CD4-positive, alpha-beta T cell (primary cell): ENCODE data around the gene SERGEF. TPM values are rescaled to one million over a fixed set of nuclear protein-coding genes. Genes with fewer than 3 reads are reported as not detected.

Source experiments
- ATAC-seq: fragments of 200-7000 bp; cut with Tn5 transposase; one replicate; pipeline ENCODE4 v1.10.0; 2022; ENCODE audit warnings: mild to moderate bottlenecking; ENCODE audit not compliant: poor library complexity
- CTCF ChIA-PET: fragments of 350-600 bp; sonication (Branson Sonifier 250); formaldehyde crosslinking; loops from one replicate; lab custom pipeline; 2021; ENCODE audit warnings: antibody characterized with exemption, inconsistent platforms; lab: Charles Lee
- POLR2A ChIA-PET: fragments of 350-600 bp; sonication (Branson Sonifier 250); formaldehyde crosslinking; loops from one replicate; lab custom pipeline; 2021; ENCODE audit warnings: antibody characterized with exemption, inconsistent platforms; lab: Charles Lee
- DNase-seq, 14 experiments: peaks; one replicate each; pipeline ENCODE4 v3.0.0-alpha.2; 2013 to 2020; ENCODE audit warnings: mixed read lengths in 2 of 14
- H3K27ac ChIP-seq, 2 donors: one replicate each; pipeline versions ENCODE4 v1.5.1 to v1.7.0; 2013; ENCODE audit warnings: low read length in 2 of 2, low read depth in 1 of 2, mild to moderate bottlenecking in 1 of 2
- H3K27me3 ChIP-seq, 2 experiments: 1 replicate in 1 of 2; 2 replicates in 1 of 2; pipeline versions ENCODE4 v1.6.1 to v1.7.0; 2013; ENCODE audit warnings: low read length in 2 of 2, control low read depth in 1 of 2, mild to moderate bottlenecking in 1 of 2, moderate library complexity in 1 of 2; ENCODE audit not compliant: insufficient read depth in 2 of 2, control insufficient read depth in 1 of 2
- H3K36me3 ChIP-seq: one replicate; pipeline ENCODE4 v1.6.1; 2013; ENCODE audit warnings: low read length, control low read depth; ENCODE audit not compliant: insufficient read depth
- H3K4me1 ChIP-seq: one replicate; pipeline ENCODE4 v1.6.1; 2013; ENCODE audit warnings: low read length, control low read depth; ENCODE audit not compliant: insufficient read depth
- H3K4me3 ChIP-seq: one replicate; pipeline ENCODE4 v1.5.1; 2013; ENCODE audit warnings: mild to moderate bottlenecking, low read length, moderate library complexity
- H3K9me3 ChIP-seq, 2 experiments: 1 replicate in 1 of 2; 2 replicates in 1 of 2; pipeline versions ENCODE4 v1.6.1 to v1.7.0; 2013; ENCODE audit warnings: low read length in 2 of 2, mild to moderate bottlenecking in 2 of 2, control low read depth in 1 of 2, moderate library complexity in 1 of 2; ENCODE audit not compliant: control insufficient read depth in 1 of 2, insufficient read depth in 1 of 2
- H3K27ac Mint-ChIP-seq: one replicate; pipeline ENCODE4 v1.8.0; 2020; ENCODE audit warnings: mixed read lengths
- H3K27me3 Mint-ChIP-seq: one replicate; pipeline ENCODE4 v1.8.0; 2021; ENCODE audit warnings: mixed read lengths
- H3K36me3 Mint-ChIP-seq: one replicate; pipeline ENCODE4 v1.8.0; 2021; ENCODE audit warnings: low read depth, mixed read lengths
- H3K4me1 Mint-ChIP-seq: one replicate; pipeline ENCODE4 v1.8.0; 2021; ENCODE audit warnings: low read depth, mixed read lengths
- H3K4me3 Mint-ChIP-seq: one replicate; pipeline ENCODE4 v1.8.0; 2020; ENCODE audit warnings: mild to moderate bottlenecking, mixed read lengths
- H3K9me3 Mint-ChIP-seq: one replicate; pipeline ENCODE4 v1.8.0; 2020; ENCODE audit warnings: mixed read lengths
- intact Hi-C, 2 experiments: fragments of 100-400 bp; cut with DNase I in 1 of 2; cut with micrococcal nuclease in 1 of 2; formaldehyde crosslinking; loops; one replicate each; pipeline versions ENCODE4 v1.15.1 to v1.9.0; 2023 to 2025; cut with DNase I, micrococcal nuclease
- total RNA-seq, 174 experiments: library from RNA in 2 of 174; stranded (reverse) in 2 of 174; gene quantifications; one replicate each; pipeline ENCODE4 v1.2.3 and lab custom pipeline; 2021 to 2026
- TF ChIP-seq, protein P1 (sequence below): fragments of 200-600 bp; IDR thresholded peaks from one replicate; pipeline ENCODE4 v1.8.0; 2022; ENCODE audit warnings: antibody characterized with exemption, mild to moderate bottlenecking

SERGEF gene
- total RNA-seq, 2 experiments from 2014 or later, result 35.2 to 37.1 TPM

- POLR2A ChIA-PET, result no interaction called here
- intact Hi-C loops, result no loop called here
- no peak for ATAC-seq
These were observed 41.8 kb upstream of the SERGEF start for GRCh38 chr11:18054511-18055103.

GRCh38 chr11:18050848-18051247 lies 38.0 kb upstream of the SERGEF start:
- H3K4me3 ChIP-seq, result no peak overlapping the region
- H3K27ac ChIP-seq, result no peak overlapping the region
- peaks cover 7 to 15% of the 10 kb centered on the region in 2 experiments for H3K27me3 ChIP-seq
- H3K4me3 Mint-ChIP-seq, result no peak overlapping the region
- H3K4me1 ChIP-seq, result no peaks in the 10 kb centered on the region
- no peaks in the 10 kb centered on the region for H3K9me3 ChIP-seq
- intact Hi-C loops, result no loop called here
- no peak for ATAC-seq
- no peaks in the 10 kb centered on the region for H3K36me3 Mint-ChIP-seq
- H3K9me3 Mint-ChIP-seq, result no peaks in the 10 kb centered on the region
- CTCF ChIA-PET, result no interaction called here
- POLR2A ChIA-PET, result no interaction called here
- TF ChIP-seq, protein P1, sequence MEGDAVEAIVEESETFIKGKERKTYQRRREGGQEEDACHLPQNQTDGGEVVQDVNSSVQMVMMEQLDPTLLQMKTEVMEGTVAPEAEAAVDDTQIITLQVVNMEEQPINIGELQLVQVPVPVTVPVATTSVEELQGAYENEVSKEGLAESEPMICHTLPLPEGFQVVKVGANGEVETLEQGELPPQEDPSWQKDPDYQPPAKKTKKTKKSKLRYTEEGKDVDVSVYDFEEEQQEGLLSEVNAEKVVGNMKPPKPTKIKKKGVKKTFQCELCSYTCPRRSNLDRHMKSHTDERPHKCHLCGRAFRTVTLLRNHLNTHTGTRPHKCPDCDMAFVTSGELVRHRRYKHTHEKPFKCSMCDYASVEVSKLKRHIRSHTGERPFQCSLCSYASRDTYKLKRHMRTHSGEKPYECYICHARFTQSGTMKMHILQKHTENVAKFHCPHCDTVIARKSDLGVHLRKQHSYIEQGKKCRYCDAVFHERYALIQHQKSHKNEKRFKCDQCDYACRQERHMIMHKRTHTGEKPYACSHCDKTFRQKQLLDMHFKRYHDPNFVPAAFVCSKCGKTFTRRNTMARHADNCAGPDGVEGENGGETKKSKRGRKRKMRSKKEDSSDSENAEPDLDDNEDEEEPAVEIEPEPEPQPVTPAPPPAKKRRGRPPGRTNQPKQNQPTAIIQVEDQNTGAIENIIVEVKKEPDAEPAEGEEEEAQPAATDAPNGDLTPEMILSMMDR, result no peak
- no peaks in the 10 kb centered on the region for H3K4me1 Mint-ChIP-seq
- DNase-seq, result no peak
- H3K27ac Mint-ChIP-seq, result no peak overlapping the region
- H3K36me3 ChIP-seq, result no peaks in the 10 kb centered on the region
- peaks cover 26% of the 10 kb centered on the region for H3K27me3 Mint-ChIP-seq

More at GRCh38 chr11:18054511-18055103, 41.8 kb upstream of the SERGEF start:
- H3K36me3 Mint-ChIP-seq, result no peaks in the 10 kb centered on the region
- Histone ChIP-seq H3K9me3 (no peaks in the 10 kb centered on the region), H3K4me1 (no peaks in the 10 kb centered on the region), H3K27ac (no peak overlapping the region), H3K36me3 (no peaks in the 10 kb centered on the region), H3K4me3 (no peak overlapping the region), H3K27me3 (no peaks in the 10 kb centered on the region)
- TF ChIP-seq, protein P1, result no peak
- H3K27me3 Mint-ChIP-seq, result no peaks in the 10 kb centered on the region
- no peak overlapping the region for H3K4me3 Mint-ChIP-seq
- no peaks in the 10 kb centered on the region for H3K9me3 Mint-ChIP-seq
- H3K27ac Mint-ChIP-seq, result no peak overlapping the region
- no peak for DNase-seq
- CTCF ChIA-PET, result no interaction called here
- no peaks in the 10 kb centered on the region for H3K4me1 Mint-ChIP-seq

DNA sequence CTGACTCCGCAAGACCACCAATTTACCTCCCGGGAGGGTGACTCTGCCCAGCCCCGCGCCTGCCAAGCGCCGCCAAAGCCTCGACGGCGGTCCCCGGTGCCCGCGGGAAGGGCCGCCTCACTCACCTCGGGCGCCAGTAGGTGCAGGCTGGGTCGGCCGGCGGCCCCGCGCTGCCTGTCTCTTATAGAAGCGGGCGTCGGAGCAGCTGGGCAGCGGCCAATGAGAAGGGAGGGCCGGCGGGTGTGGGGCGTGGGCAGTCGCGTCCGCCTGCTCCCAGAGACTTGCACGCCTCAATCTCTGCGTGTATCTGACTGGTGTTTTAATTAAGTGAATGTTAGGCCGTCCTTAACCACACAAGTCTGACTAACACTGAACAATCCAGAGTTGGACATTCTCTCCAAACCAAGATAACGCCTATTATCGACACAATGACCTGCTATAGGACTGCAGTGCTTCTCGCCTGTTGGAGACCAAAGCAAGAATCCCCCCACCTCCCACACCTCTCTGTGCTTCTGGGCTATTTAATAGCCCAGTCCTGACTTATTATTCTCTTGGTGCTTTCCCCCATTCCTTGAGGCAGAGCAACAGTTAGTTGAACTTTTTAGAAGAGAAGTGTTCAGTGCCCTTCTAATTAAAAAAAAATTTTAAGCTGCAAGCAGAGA lies 33.4 kb upstream of the SERGEF start, which contains the start of gene TPH1:
TSS of gene TPH1 (minus strand) at position 154 of the 662 bp plus-strand sequence. CDS start 5,507 bp downstream, outside the sequence.
- Histone ChIP-seq H3K27ac (no peak within 1 kb of the TSS), H3K9me3 (no peaks in the 10 kb centered on the region), H3K4me3 (no peak within 1 kb of the TSS), H3K4me1 (no peaks in the 10 kb centered on the region), H3K36me3 (no peaks in the 10 kb centered on the region), H3K27me3 (peaks cover 12 to 27% of the 10 kb centered on the region in 2 experiments)
- H3K36me3 Mint-ChIP-seq, result no peaks in the 10 kb centered on the region
- ChIA-PET CTCF (no interaction called here), POLR2A (no interaction called here)
- H3K9me3 Mint-ChIP-seq, result no peaks in the 10 kb centered on the region
- no peak within 1 kb of the TSS for H3K27ac Mint-ChIP-seq
- intact Hi-C loops, result no loop called here
- ATAC-seq (no peak), DNase-seq (no peak)
- H3K27me3 Mint-ChIP-seq, result peaks cover 56% of the 10 kb centered on the region
- TF ChIP-seq, protein P1, result no peak
- no peak within 1 kb of the TSS for H3K4me3 Mint-ChIP-seq
- H3K4me1 Mint-ChIP-seq, result no peaks in the 10 kb centered on the region
